Measurements from ENCODE around the gene TLE6. TPM values are rescaled to one million over a fixed set of nuclear protein-coding genes. Genes with fewer than 3 reads are reported as not detected.
A peak's percentile ranks its signal among the peaks of the same experiment; 100 is the strongest.

TLE6 gene
- total RNA-seq, 2 donors from 2014 or later: 5.3 to 7.8 TPM

- TF ChIP-seq, protein P1, sequence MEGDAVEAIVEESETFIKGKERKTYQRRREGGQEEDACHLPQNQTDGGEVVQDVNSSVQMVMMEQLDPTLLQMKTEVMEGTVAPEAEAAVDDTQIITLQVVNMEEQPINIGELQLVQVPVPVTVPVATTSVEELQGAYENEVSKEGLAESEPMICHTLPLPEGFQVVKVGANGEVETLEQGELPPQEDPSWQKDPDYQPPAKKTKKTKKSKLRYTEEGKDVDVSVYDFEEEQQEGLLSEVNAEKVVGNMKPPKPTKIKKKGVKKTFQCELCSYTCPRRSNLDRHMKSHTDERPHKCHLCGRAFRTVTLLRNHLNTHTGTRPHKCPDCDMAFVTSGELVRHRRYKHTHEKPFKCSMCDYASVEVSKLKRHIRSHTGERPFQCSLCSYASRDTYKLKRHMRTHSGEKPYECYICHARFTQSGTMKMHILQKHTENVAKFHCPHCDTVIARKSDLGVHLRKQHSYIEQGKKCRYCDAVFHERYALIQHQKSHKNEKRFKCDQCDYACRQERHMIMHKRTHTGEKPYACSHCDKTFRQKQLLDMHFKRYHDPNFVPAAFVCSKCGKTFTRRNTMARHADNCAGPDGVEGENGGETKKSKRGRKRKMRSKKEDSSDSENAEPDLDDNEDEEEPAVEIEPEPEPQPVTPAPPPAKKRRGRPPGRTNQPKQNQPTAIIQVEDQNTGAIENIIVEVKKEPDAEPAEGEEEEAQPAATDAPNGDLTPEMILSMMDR (IDR thresholded peaks at IDR 0.05): no peak
- no peak for DNase-seq (ENCODE audit: low spot score)
- no peak overlapping the region for H3K4me3 ChIP-seq
- H3K9me3 ChIP-seq: no peaks in the 10 kb centered on the region
- H3K4me1 ChIP-seq (ENCODE audit: control insufficient read depth in 1 of 2, low read depth in 2 of 2): peaks cover 21 to 42% of the 10 kb centered on the region in 2 donors
- H3K27me3 ChIP-seq (replicated peaks; ENCODE audit: insufficient read depth): no peaks in the 10 kb centered on the region
- ATAC-seq (ENCODE audit: insufficient number of reproducible peaks, low FRiP score, low read depth): no peak
- H3K36me3 ChIP-seq: no peaks in the 10 kb centered on the region
- H3K27ac ChIP-seq: peak overlapping the region in 1 of 2 donors; percentile 98
These were observed 4.5 kb downstream of the TLE6 start for GRCh38 chr19:2981898-2982297.

DNA sequence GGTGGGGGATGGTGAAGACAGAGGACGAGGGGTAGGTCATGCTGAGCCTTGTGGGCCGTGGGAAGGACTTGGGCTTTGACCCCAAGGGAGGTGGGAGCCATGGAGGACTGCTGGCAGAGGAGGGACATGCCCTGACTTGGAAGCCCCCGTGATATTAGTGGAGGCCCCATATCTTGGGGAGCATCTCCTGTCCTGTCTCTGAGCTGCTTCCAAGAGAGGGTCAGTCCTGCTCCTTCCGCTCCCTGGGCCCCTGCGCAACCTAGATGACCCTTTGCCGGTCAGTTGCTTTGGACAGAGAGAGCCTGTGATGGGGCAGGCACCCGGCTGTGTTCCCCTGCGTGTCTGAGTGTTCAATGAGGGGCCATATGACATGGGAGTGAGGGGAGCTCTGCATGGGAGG, 5.2 kb downstream of the TLE6 start:
- no peak for ATAC-seq (ENCODE audit: insufficient number of reproducible peaks, low FRiP score, low read depth)
- H3K4me3 ChIP-seq: peak overlapping the region; percentile 70

DNA sequence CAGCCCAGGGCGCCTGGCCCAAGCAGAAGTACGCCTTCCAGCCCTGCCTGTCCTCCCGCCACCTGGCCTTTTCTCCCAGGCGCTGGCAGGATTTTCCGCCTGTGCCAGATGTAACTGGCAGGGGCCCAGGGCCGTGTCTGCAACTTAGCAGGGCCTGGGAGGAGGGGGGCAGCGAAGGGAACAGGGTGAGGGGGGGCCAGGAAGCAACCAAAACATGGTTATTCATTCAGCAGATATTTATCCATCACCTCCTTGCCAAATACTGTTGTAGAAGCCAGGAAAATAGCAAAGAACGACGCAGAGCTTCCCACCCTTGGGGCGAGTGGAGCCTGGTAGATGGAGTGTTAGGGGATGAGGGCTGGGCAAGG, 5.6 kb downstream of the TLE6 start:
- no peaks in the 10 kb centered on the region for H3K27me3 ChIP-seq (replicated peaks; ENCODE audit: insufficient read depth)
- no peaks in the 10 kb centered on the region for H3K36me3 ChIP-seq
- no peaks in the 10 kb centered on the region for H3K9me3 ChIP-seq
- peak overlapping the region; percentile 91 to 98 for H3K27ac ChIP-seq
- H3K4me1 ChIP-seq (ENCODE audit: control insufficient read depth in 1 of 2, low read depth in 2 of 2): peaks cover 15 to 33% of the 10 kb centered on the region in 2 donors
- TF ChIP-seq, protein P1 (IDR thresholded peaks at IDR 0.05): no peak
- ATAC-seq (ENCODE audit: insufficient number of reproducible peaks, low FRiP score, low read depth): peak; percentile 92
- peak; percentile 92 for DNase-seq (ENCODE audit: low spot score)
- H3K4me3 ChIP-seq: peak overlapping the region; percentile 70

More for the DNA sequence above, 5.2 kb downstream of the TLE6 start:
- H3K27me3 ChIP-seq (replicated peaks; ENCODE audit: insufficient read depth): no peaks in the 10 kb centered on the region
- peak overlapping the region; percentile 79 to 98 for H3K27ac ChIP-seq
- TF ChIP-seq, protein P1 (IDR thresholded peaks at IDR 0.05): no peak
- no peaks in the 10 kb centered on the region for H3K36me3 ChIP-seq
- H3K4me1 ChIP-seq (ENCODE audit: control insufficient read depth in 1 of 2, low read depth in 2 of 2): peaks cover 19 to 37% of the 10 kb centered on the region in 2 donors
- no peaks in the 10 kb centered on the region for H3K9me3 ChIP-seq
- no peak for DNase-seq (ENCODE audit: low spot score)

- Histone ChIP-seq H3K4me1 (ENCODE audit: control insufficient read depth in 1 of 2, low read depth in 2 of 2) (peaks cover 11 to 31% of the 10 kb centered on the region in 2 donors), H3K27ac (peak overlapping the region; percentile 91 to 98), H3K36me3 (no peaks in the 10 kb centered on the region), H3K9me3 (no peaks in the 10 kb centered on the region), H3K4me3 (peak overlapping the region; percentile 70), H3K27me3 (replicated peaks; ENCODE audit: insufficient read depth) (no peaks in the 10 kb centered on the region)
- TF ChIP-seq, protein P1 (IDR thresholded peaks at IDR 0.05): no peak
- peak; percentile 70 for DNase-seq (ENCODE audit: low spot score)
- ATAC-seq (ENCODE audit: insufficient number of reproducible peaks, low FRiP score, low read depth): peak; percentile 61
These were observed 6.2 kb downstream of the TLE6 start for GRCh38 chr19:2983351-2984214.

- H3K27me3 ChIP-seq (replicated peaks; ENCODE audit: insufficient read depth): no peaks in the 10 kb centered on the region
- no peaks in the 10 kb centered on the region for H3K36me3 ChIP-seq
- H3K9me3 ChIP-seq: no peaks in the 10 kb centered on the region
- DNase-seq (ENCODE audit: low spot score) (no peak), ATAC-seq (ENCODE audit: insufficient number of reproducible peaks, low FRiP score, low read depth) (no peak)
- H3K4me3 ChIP-seq: peak overlapping the region; percentile 70
- peak overlapping the region; percentile 91 to 98 for H3K27ac ChIP-seq
- TF ChIP-seq, protein P1 (IDR thresholded peaks at IDR 0.05): no peak
- peaks cover 11 to 29% of the 10 kb centered on the region in 2 donors for H3K4me1 ChIP-seq (ENCODE audit: control insufficient read depth in 1 of 2, low read depth in 2 of 2)
These were observed 6.8 kb downstream of the TLE6 start for GRCh38 chr19:2984215-2984528.
